IMR-90 (cell line): ENCODE data around the gene FAM32A.

Source experiments
- CEBPB ChIP-seq: IDR thresholded peaks from 2 replicates; pipeline ENCODE4 v1.6.1; 2012; ENCODE audit warnings: low read depth, low read length, improper control_type of control experiment
- CHD1 ChIP-seq: IDR thresholded peaks from 2 replicates; pipeline ENCODE4 v1.6.1; 2012; ENCODE audit warnings: low read depth, low read length, improper control_type of control experiment
- CTCF ChIP-seq: conservative IDR thresholded peaks from 2 replicates; pipeline ENCODE4 v1.5.1; 2012; ENCODE audit warnings: mild to moderate bottlenecking, low read depth, low read length, improper control_type of control experiment
- FOS ChIP-seq: fragments of 150-350 bp; IDR thresholded peaks from 2 replicates; pipeline ENCODE4 v1.6.1; 2016; ENCODE audit warnings: low read depth, low read length
- RCOR1 ChIP-seq: IDR thresholded peaks from 2 replicates; pipeline ENCODE4 v1.6.1; 2012; ENCODE audit warnings: mild to moderate bottlenecking, low read length, improper control_type of control experiment; ENCODE audit not compliant: insufficient replicate concordance
- RFX5 ChIP-seq: IDR thresholded peaks from 2 replicates; pipeline ENCODE4 v1.8.0; 2012; ENCODE audit warnings: low read depth, mild to moderate bottlenecking, low read length, moderate library complexity
- TF ChIP-seq, protein P1 (sequence below): fragments of 150-350 bp; IDR thresholded peaks from 2 replicates; pipeline ENCODE4 v1.6.1; 2016; ENCODE audit warnings: low read depth, mild to moderate bottlenecking, low read length, moderate library complexity, borderline replicate concordance

DNA sequence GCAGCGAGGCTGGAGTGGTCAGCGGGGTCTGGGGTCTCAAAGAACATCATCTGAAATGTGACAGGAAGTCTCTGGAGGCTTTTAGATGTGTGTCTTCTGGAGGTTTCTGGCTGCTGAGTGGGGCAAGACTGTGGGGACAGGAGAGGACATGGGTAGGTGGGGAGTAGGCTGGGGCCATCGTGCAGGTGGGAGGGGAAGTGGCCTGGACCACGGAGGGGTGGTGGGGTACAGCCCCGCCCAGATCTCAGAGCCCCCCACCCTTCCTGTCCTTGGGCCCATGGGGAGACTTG, 18.7 kb downstream of the FAM32A start:
- TF ChIP-seq RFX5 (no peak), CTCF (no peak), RCOR1 (no peak), CEBPB (no peak), FOS (no peak), CHD1 (no peak)
- TF ChIP-seq, protein P1, sequence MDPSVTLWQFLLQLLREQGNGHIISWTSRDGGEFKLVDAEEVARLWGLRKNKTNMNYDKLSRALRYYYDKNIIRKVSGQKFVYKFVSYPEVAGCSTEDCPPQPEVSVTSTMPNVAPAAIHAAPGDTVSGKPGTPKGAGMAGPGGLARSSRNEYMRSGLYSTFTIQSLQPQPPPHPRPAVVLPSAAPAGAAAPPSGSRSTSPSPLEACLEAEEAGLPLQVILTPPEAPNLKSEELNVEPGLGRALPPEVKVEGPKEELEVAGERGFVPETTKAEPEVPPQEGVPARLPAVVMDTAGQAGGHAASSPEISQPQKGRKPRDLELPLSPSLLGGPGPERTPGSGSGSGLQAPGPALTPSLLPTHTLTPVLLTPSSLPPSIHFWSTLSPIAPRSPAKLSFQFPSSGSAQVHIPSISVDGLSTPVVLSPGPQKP: no peak
